Neural crest cell (in vitro differentiated cells): ENCODE results near the gene DNAH10. TPM values are rescaled to one million over a fixed set of nuclear protein-coding genes. Genes with fewer than 3 reads are reported as not detected.

Experiments
- DNase-seq: peaks from one replicate; pipeline ENCODE4 v3.0.0; 2021; ENCODE audit warnings: low read depth, mixed read lengths, low spot score
- H3K27ac Mint-ChIP-seq: one replicate; pipeline ENCODE4 v1.8.0; 2021; ENCODE audit warnings: mild to moderate bottlenecking, mixed read lengths; ENCODE audit not compliant: unreplicated experiment
- H3K27me3 Mint-ChIP-seq: 2 replicates; pipeline ENCODE4 v1.8.0; 2021; ENCODE audit warnings: low read depth, mild to moderate bottlenecking, mixed read lengths
- H3K36me3 Mint-ChIP-seq: 2 replicates; pipeline ENCODE4 v1.8.0; 2021; ENCODE audit warnings: low read depth, mild to moderate bottlenecking, mixed read lengths
- H3K4me1 Mint-ChIP-seq: 2 replicates; pipeline ENCODE4 v1.8.0; 2021; ENCODE audit warnings: mixed read lengths
- H3K4me3 Mint-ChIP-seq: one replicate; pipeline ENCODE4 v1.8.0; 2021; ENCODE audit warnings: mild to moderate bottlenecking, mixed read lengths
- H3K9me3 Mint-ChIP-seq: 2 replicates; pipeline ENCODE4 v1.8.0; 2021; ENCODE audit warnings: mixed read lengths
- total RNA-seq: library from RNA; stranded (reverse); gene quantifications from 2 replicates; pipeline ENCODE4 v1.2.1, GENCODE V29; 2021
- TF ChIP-seq, protein P1 (sequence below): fragments of 200-600 bp; sonication (generic); conservative IDR thresholded peaks from 2 replicates; pipeline ENCODE4 v1.5.0; 2021; ENCODE audit warnings: antibody characterized with exemption, mild to moderate bottlenecking

Gene DNAH10
- total RNA-seq, 1 donor from 2014 or later: 1.1 TPM

DNA sequence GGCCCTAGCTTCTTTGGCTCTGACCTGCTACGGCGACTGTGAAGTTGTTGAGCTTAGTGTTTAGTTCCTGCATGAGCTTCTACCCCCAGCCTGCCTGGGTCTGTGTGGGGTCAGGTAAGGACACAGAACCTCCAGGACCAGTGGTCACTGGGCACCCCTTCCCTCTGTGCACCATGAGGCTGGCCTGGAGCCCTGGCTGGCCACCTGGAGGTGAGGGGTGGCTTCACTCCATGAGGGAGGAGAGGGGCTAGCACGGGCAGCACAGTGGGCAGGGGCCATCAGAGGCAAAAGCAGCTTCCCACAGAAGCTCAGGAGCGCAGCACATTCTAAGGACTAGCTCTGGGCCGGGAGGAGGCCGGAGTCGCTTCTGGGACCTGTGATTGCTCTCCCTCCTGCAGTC lies 173.9 kb downstream of the DNAH10 start:
- Mint-ChIP-seq H3K27me3 (no peaks in the 10 kb centered on the region), H3K27ac (no peak overlapping the region), H3K4me1 (peaks cover 7% of the 10 kb centered on the region), H3K9me3 (no peaks in the 10 kb centered on the region), H3K4me3 (no peak overlapping the region), H3K36me3 (peaks cover 19% of the 10 kb centered on the region)
- TF ChIP-seq, protein P1, sequence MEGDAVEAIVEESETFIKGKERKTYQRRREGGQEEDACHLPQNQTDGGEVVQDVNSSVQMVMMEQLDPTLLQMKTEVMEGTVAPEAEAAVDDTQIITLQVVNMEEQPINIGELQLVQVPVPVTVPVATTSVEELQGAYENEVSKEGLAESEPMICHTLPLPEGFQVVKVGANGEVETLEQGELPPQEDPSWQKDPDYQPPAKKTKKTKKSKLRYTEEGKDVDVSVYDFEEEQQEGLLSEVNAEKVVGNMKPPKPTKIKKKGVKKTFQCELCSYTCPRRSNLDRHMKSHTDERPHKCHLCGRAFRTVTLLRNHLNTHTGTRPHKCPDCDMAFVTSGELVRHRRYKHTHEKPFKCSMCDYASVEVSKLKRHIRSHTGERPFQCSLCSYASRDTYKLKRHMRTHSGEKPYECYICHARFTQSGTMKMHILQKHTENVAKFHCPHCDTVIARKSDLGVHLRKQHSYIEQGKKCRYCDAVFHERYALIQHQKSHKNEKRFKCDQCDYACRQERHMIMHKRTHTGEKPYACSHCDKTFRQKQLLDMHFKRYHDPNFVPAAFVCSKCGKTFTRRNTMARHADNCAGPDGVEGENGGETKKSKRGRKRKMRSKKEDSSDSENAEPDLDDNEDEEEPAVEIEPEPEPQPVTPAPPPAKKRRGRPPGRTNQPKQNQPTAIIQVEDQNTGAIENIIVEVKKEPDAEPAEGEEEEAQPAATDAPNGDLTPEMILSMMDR: no peak
- no peak for DNase-seq

DNA sequence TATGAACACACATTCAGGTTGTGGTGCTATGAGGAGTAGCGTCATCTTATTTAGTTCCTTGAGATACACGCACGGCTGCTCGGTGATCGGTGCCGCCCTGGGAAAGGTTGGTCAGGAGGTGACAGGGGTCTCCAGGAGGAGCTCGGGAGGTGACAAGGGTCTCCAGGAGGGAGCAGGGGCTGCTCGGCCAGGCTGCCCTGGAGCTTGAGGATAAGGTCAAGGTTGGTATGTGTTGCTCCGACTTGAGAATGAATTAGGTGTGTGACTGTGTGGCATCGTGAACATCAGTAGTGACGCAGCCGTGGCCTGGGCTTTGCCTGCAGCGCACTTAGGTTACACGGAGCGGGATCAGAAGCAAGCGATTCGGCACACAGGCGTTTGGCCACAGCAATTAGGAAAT lies 174.4 kb downstream of the DNAH10 start:
- H3K4me1 Mint-ChIP-seq: peaks cover 7% of the 10 kb centered on the region
- TF ChIP-seq, protein P1: no peak
- no peak for DNase-seq
- H3K36me3 Mint-ChIP-seq: peaks cover 21% of the 10 kb centered on the region
- H3K27ac Mint-ChIP-seq: no peak overlapping the region
- H3K9me3 Mint-ChIP-seq: no peaks in the 10 kb centered on the region
- H3K4me3 Mint-ChIP-seq: no peak overlapping the region
- H3K27me3 Mint-ChIP-seq: no peaks in the 10 kb centered on the region

DNA sequence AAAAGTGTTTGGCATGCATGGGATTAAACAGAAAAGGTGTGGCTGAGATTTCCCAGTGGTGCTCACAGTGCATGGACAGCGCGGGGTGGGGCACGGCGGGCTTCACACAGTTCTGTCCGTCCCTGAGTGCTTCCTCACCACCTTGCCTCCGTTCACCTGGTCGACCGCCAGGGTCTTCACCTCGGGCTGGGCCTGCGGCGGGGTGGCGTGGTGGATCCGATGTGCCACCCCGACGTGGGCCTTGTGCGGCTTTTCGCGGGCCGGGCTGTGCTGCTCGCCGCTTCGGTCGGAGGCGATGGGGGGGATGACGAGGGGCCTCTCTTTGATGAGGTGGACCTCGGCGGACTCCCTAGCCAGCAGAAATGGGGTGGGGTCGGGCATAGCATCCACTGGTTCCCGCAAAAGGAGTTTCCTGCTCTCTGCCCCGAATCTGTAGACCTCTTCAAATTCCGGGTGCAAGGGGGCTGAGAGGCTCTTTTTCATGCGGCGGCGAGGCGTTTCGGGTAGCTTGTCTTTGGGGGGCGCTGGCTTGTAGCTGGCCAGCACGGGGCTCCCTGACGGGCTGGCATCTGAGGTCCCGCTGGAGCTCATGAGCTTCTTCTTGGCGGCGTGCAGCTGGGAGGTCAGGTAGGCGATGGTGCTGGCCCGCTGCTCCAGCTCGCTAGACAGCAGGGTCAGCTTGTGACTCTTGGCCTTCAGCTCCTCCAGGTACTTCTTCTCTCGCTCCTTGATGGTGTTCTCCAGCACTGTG lies 175.0 kb downstream of the DNAH10 start:
- H3K27me3 Mint-ChIP-seq: no peaks in the 10 kb centered on the region
- TF ChIP-seq, protein P1: no peak

DNA sequence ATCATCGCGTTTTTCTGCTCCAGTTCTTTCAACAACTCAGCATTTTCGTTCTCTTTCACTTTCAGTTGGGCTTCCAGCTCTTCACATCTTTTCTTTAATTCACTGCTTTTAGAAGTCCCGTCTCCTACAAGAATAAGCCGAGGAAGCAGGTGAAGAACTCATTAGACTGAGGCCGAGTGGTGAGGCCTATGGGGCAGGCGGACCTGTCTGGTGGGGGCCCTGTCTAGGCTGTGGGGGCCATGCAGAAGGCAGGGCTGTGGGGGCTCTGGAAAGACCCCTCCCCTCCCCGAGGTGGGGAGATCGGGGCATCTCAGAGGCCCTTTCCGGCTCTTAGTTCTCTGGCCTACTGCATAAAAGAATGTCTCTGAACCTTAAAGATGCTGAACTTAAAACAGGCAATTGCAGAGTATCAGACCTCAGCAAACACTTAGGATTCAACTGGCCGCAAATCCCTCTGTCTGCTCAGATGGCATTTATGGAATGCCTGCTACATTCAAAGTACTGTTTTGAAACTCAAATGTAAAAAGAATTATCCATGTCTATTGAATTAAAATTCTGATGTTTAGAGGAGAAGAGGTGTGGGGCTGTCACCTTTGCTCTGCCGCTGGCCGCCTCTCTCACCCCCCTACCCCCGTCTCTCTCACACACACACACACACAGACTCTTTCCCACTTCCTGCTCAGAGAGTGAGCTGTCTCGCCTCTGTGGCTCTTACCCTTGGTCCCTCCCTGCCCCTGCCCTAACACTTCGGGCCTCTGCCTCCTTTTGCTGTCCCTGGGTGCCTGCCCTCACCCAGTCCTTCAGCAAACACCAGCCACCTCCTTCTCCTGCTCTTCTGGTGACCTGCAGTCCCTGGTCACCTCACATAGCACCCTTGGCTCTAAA lies 175.8 kb downstream of the DNAH10 start:
- no peak for DNase-seq
- Mint-ChIP-seq H3K4me3 (no peak overlapping the region), H3K36me3 (peaks cover 27% of the 10 kb centered on the region), H3K9me3 (no peaks in the 10 kb centered on the region), H3K4me1 (peaks cover 7% of the 10 kb centered on the region), H3K27ac (peak overlapping the region; percentile 81), H3K27me3 (no peaks in the 10 kb centered on the region)
- TF ChIP-seq, protein P1: no peak

More for the DNA sequence above, 175.0 kb downstream of the DNAH10 start:
- Mint-ChIP-seq H3K4me1 (peaks cover 7% of the 10 kb centered on the region), H3K36me3 (peaks cover 23% of the 10 kb centered on the region), H3K4me3 (no peak overlapping the region), H3K27ac (no peak overlapping the region), H3K9me3 (no peaks in the 10 kb centered on the region)
- DNase-seq: no peak

DNA sequence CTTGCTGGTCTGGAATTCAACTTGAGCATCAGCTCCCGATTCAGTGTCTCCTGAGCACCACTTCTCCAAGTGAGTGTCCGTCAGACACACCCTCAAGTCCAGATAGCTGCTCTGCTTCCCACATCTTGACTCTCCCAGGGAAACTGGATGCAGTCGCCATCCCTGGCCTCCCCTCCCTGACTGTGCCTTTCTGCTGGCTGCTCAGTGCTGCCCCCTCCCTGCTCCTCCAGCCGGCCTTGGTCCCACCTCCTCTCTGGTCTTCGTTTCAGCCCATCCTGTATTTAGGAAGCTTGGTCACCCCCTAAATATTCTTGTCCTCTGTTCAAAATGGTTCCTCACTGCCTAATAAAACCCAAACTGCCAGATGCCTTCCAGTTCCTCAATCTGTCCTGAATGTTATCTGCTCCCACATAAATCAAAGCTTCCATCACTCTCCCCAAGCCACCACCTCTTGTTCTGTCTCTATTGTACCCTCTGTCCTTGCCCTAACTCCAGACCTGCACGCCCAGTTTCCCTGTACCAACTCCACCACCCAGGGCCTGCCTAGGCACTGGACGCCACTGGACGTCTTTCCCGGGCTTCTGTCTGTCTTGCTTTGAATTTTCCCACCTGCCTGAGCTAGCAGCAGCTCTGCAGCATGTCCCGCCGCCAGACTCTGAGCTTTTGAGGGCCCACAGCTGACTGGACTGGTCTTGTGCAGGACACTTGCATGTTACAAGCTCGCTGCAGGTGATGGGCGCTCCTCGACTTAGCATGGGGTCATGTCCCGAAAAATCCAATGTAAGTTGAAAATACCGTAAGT lies 176.8 kb downstream of the DNAH10 start:
- Mint-ChIP-seq H3K9me3 (no peaks in the 10 kb centered on the region), H3K27me3 (no peaks in the 10 kb centered on the region), H3K4me3 (no peak overlapping the region), H3K36me3 (peaks cover 22% of the 10 kb centered on the region), H3K4me1 (peaks cover 7% of the 10 kb centered on the region), H3K27ac (peak overlapping the region; percentile 81)
- peak; percentile 23 for DNase-seq
- TF ChIP-seq, protein P1: peak; percentile 38
